ENCODE results near the gene NKX1-1. TPM values are rescaled to one million over a fixed set of nuclear protein-coding genes. Genes with fewer than 3 reads are reported as not detected.

The NKX1-1 gene
- total RNA-seq, 1 donor from 2014 or later: not detected

DNA sequence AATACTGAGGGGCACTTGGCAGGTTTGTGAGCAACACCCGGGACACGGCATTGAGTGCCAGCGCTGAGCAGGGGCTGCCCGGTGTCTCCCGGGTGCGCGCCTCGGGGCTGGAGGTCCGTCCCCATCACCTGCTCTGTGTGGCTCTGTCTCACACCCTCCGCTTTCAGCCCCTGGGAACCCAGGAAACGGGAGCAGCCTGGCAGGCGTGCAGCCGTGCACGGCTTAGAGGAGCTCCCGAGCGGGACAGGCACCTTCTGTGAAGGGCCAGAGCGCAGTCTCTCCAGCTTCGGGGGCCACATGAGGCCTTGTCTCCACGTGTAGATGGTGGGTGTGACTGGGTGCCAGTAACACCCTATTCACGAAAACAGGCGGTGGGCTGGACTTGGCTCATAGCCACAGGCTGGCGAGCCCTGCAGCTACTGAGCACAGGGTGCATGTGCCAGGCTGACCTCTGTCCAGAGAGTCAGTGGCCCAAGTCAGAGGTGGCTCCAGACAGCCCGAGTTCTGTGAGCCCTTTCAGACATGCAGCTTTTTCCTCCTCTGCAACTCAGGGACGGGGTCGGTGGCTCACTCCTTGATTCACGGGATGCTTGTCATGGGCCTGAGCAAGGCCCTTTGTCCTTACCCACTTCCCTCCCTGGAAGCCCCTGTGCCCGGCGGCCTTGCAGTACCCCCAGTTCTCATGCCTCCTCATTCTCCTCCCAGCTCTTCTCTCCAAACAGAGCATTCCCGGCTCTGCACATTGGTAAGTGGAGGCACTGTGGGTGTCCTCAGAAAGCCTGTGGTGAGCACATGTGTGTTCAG is 35.7 kb downstream of the NKX1-1 start:
- Mint-ChIP-seq H3K4me3 (no peak overlapping the region), H3K36me3 (peaks cover 29% of the 10 kb centered on the region), H3K4me1 (peaks cover 3% of the 10 kb centered on the region), H3K27ac (no peak overlapping the region), H3K27me3 (ENCODE audit: low read depth) (no peaks in the 10 kb centered on the region), H3K9me3 (peaks cover 6% of the 10 kb centered on the region)
- TF ChIP-seq CTCF (IDR thresholded peaks at IDR 0.05; ENCODE audit: unreplicated experiment): no peak
- DNase-seq (ENCODE audit: low spot score in 2 of 2, unreplicated experiment in 2 of 2): no peak

- Mint-ChIP-seq H3K27ac (peak overlapping the region; percentile 62), H3K9me3 (peaks cover 6% of the 10 kb centered on the region), H3K4me3 (no peak overlapping the region), H3K36me3 (peaks cover 29% of the 10 kb centered on the region), H3K4me1 (peaks cover 3% of the 10 kb centered on the region), H3K27me3 (ENCODE audit: low read depth) (no peaks in the 10 kb centered on the region)
- DNase-seq (ENCODE audit: low spot score in 2 of 2, unreplicated experiment in 2 of 2): no peak
- no peak for TF ChIP-seq CTCF (IDR thresholded peaks at IDR 0.05; ENCODE audit: unreplicated experiment)
Observed at GRCh38 chr4:1369479-1370079, 36.7 kb downstream of the NKX1-1 start.

- no peaks in the 10 kb centered on the region for H3K27me3 Mint-ChIP-seq (ENCODE audit: low read depth)
- no peak for TF ChIP-seq CTCF (IDR thresholded peaks at IDR 0.05; ENCODE audit: unreplicated experiment)
Observed at GRCh38 chr4:1369091-1369450, 37.2 kb downstream of the NKX1-1 start.

GRCh38 chr4:1368421-1369090 is 37.7 kb downstream of the NKX1-1 start:
- no peaks in the 10 kb centered on the region for H3K27me3 Mint-ChIP-seq (ENCODE audit: low read depth)

More at GRCh38 chr4:1369091-1369450, 37.2 kb downstream of the NKX1-1 start:
- Mint-ChIP-seq H3K4me3 (no peak overlapping the region), H3K27ac (no peak overlapping the region), H3K4me1 (peaks cover 3% of the 10 kb centered on the region), H3K36me3 (peaks cover 29% of the 10 kb centered on the region), H3K9me3 (peaks cover 6% of the 10 kb centered on the region)
- no peak for DNase-seq (ENCODE audit: low spot score in 2 of 2, unreplicated experiment in 2 of 2)

DNA sequence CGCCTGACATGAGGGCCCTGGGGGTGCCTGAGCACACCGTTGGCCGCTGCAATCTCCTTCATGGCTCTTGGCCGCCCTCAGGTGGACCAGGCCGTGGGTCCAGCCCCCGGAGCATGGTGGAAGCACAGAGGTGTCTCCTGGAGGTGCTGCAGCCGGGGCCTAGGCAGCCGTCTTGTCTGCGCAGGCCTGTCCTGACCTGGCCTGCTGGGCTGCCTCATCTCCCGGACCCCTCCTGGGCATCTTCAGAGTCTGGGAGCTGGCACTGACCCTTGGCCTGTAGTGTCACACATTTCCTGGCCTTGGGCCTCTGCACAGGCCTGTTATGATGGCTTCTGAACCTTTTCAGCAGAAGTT is 38.3 kb downstream of the NKX1-1 start:
- Mint-ChIP-seq H3K4me1 (peaks cover 3% of the 10 kb centered on the region), H3K36me3 (peaks cover 19% of the 10 kb centered on the region), H3K27me3 (ENCODE audit: low read depth) (no peaks in the 10 kb centered on the region), H3K27ac (no peak overlapping the region), H3K4me3 (no peak overlapping the region), H3K9me3 (peaks cover 6% of the 10 kb centered on the region)
- no peak for DNase-seq (ENCODE audit: low spot score in 2 of 2, unreplicated experiment in 2 of 2)
- no peak for TF ChIP-seq CTCF (IDR thresholded peaks at IDR 0.05; ENCODE audit: unreplicated experiment)

More at GRCh38 chr4:1368421-1369090, 37.7 kb downstream of the NKX1-1 start:
- TF ChIP-seq CTCF (IDR thresholded peaks at IDR 0.05; ENCODE audit: unreplicated experiment): no peak
- peaks cover 24% of the 10 kb centered on the region for H3K36me3 Mint-ChIP-seq
- no peak overlapping the region for H3K27ac Mint-ChIP-seq
- H3K9me3 Mint-ChIP-seq: peaks cover 6% of the 10 kb centered on the region
- H3K4me3 Mint-ChIP-seq: no peak overlapping the region
- H3K4me1 Mint-ChIP-seq: peaks cover 3% of the 10 kb centered on the region
- no peak for DNase-seq (ENCODE audit: low spot score in 2 of 2, unreplicated experiment in 2 of 2)

All from mesothelial cell of epicardium (in vitro differentiated cells).